Karpas-422 (cell line): ENCODE data around the gene IGFBP6. TPM values are rescaled to one million over a fixed set of nuclear protein-coding genes. Genes with fewer than 3 reads are reported as not detected.

ENCODE experiments used
- DNase-seq: peaks from one replicate; pipeline ENCODE4 v3.0.0-alpha.2; 2015
- H2AFZ ChIP-seq: fragments of 200-600 bp; sonication (generic); 2 replicates; pipeline ENCODE4 v1.6.1; 2014; ENCODE audit warnings: antibody characterized with exemption, low read length, mixed read lengths
- H3K27ac ChIP-seq: fragments of 200-600 bp; sonication (generic); 2 replicates; pipeline ENCODE4 v1.5.1; 2014; ENCODE audit warnings: mild to moderate bottlenecking, low read length, moderate library complexity
- H3K27me3 ChIP-seq: fragments of 200-600 bp; sonication (generic); 2 replicates; pipeline ENCODE4 v1.6.1; 2014; ENCODE audit warnings: low read length, mixed read lengths
- H3K36me3 ChIP-seq: fragments of 200-600 bp; sonication (generic); 2 replicates; pipeline ENCODE4 v1.6.1; 2014; ENCODE audit warnings: low read length, mixed read lengths; ENCODE audit not compliant: insufficient read depth
- H3K4me1 ChIP-seq: fragments of 200-600 bp; sonication (generic); 2 replicates; pipeline ENCODE4 v1.6.1; 2014; ENCODE audit warnings: mild to moderate bottlenecking, low read length, mixed read lengths
- H3K4me2 ChIP-seq: fragments of 200-600 bp; sonication (generic); 2 replicates; pipeline ENCODE4 v1.6.1; 2014; ENCODE audit warnings: low read length, low read depth, mild to moderate bottlenecking; ENCODE audit not compliant: poor library complexity, severe bottlenecking
- H3K4me3 ChIP-seq: fragments of 200-600 bp; sonication (generic); 2 replicates; pipeline ENCODE4 v1.5.1; 2014; ENCODE audit warnings: mild to moderate bottlenecking, antibody characterized with exemption, low read length, mixed read lengths
- H3K79me2 ChIP-seq: fragments of 200-600 bp; sonication (generic); 2 replicates; pipeline ENCODE4 v1.6.1; 2014; ENCODE audit warnings: mild to moderate bottlenecking, low read length, mixed read lengths
- H3K9ac ChIP-seq: fragments of 200-600 bp; sonication (generic); 2 replicates; pipeline ENCODE4 v1.6.0; 2014; ENCODE audit warnings: low read length
- H3K9me2 ChIP-seq: fragments of 200-600 bp; sonication (generic), shearing (Covaris generic); replicated peaks from 2 replicates; pipeline ENCODE4 v1.6.0; 2014; ENCODE audit warnings: mild to moderate bottlenecking, low read length, moderate library complexity; ENCODE audit not compliant: insufficient read depth
- H3K9me3 ChIP-seq: fragments of 300-700, 200-600 bp; sonication (generic); 2 replicates; pipeline ENCODE4 v1.6.1; 2014; ENCODE audit warnings: low read length, mixed read lengths
- H4K20me1 ChIP-seq: fragments of 200-600 bp; sonication (generic); 2 replicates; pipeline ENCODE4 v1.6.1; 2014; ENCODE audit warnings: mild to moderate bottlenecking, antibody characterized with exemption, low read length, low read depth; ENCODE audit not compliant: insufficient read depth
- total RNA-seq: library from RNA; depleted of rRNA; stranded (reverse); fragments of >200 nt; shearing (Covaris generic); gene quantifications from 2 replicates; pipeline ENCODE4 v1.2.3, GENCODE V29; 2014; ENCODE audit warnings: low replicate concordance

The IGFBP6 gene
- total RNA-seq, 1 experiment from 2014 or later = not detected

DNA sequence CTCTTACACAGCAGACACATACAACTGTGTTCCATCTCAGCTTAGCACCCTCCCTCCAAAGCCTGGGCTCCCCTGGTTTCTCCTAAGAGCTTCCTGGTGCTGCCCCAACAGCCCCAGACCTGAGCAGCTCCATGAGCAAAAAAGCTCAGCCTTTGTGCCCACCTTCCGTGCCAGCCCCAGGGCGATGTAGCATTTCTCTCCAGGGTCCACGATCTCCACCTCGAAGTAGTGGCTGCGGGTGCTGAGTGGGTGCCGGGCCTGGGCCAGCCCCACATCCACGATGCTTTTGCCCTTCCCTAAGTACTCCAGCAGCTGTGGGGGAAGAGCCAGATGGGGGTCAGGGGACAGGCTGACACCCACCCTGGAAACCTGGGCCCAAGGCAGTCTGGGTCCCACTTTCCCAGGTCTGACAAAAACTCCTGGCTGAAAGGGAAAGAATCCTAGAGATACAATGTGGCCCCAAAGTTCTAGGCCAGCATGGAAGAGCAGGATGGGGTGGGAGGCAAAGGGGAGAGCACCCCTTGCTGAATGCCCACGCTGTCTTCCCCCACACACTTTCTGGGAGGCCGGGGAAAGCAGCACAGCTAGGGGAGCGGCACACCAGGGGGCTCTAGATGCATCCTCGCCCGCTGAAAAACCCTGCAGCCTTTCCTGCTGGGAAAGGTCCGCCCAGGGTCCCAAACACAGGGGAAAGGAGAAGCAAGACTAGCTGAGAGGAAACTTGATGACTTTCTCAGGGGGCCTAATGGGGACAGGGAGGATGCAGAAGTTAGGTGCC, 29.3 kb upstream of the IGFBP6 start:
- no peak overlapping the region for H3K4me2 ChIP-seq
- no peak overlapping the region for H3K4me3 ChIP-seq
- H3K27ac ChIP-seq = no peak overlapping the region
- H3K27me3 ChIP-seq = no peaks in the 10 kb centered on the region
- H3K36me3 ChIP-seq = no peaks in the 10 kb centered on the region
- no peaks in the 10 kb centered on the region for H3K9me3 ChIP-seq
- DNase-seq = no peak
- H2AFZ ChIP-seq = no peak overlapping the region
- no peak overlapping the region for H3K9ac ChIP-seq
- H3K4me1 ChIP-seq = peaks cover 7% of the 10 kb centered on the region
- no peaks in the 10 kb centered on the region for H3K79me2 ChIP-seq
- H4K20me1 ChIP-seq = no peaks in the 10 kb centered on the region; the same call in 1 of the 2 replicates
- no peaks in the 10 kb centered on the region for H3K9me2 ChIP-seq

DNA sequence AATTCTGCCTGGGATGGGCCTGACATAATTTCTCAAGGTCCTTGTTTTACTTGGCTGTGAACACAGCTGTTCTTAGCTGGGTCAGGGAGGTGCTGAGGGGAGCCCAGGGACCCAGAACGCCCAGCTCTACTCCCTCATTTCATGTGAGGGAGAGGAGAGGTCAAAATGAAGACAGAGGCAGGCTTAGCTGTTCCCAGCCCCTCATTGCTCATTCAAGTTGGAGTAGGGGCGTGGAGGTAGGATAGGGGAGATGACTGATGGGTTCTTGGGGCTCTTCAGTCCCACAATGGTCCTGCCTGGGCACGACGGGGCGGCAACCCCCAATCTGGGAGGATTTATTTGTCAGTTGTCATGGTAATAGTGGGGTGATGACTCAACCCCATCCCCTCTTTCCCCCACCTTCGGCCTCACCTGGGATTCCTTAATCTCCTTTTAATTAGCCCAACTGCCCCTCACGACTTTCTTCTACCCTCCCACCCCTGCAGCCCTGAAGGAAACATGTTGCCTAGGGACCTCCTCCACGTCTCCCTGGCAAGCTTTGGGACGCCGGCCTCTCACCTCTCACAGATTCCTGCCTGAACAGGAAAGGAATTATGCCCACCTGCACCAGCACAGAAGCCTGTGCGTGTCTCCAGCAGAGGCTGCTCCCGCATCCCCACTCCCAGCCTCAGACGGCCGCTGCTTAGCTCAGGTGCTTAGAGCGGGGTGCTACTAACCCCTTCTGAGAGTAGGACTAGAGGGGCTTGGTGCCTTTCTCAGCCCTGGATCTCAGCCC, 28.5 kb upstream of the IGFBP6 start:
- H2AFZ ChIP-seq = no peak overlapping the region
- no peak overlapping the region for H3K27ac ChIP-seq
- H3K4me1 ChIP-seq = peaks cover 4% of the 10 kb centered on the region
- no peaks in the 10 kb centered on the region for H3K36me3 ChIP-seq
- H3K9me2 ChIP-seq = no peaks in the 10 kb centered on the region
- no peaks in the 10 kb centered on the region for H3K27me3 ChIP-seq
- no peaks in the 10 kb centered on the region for H3K9me3 ChIP-seq
- DNase-seq = no peak
- H4K20me1 ChIP-seq = no peaks in the 10 kb centered on the region; the same call in 1 of the 2 replicates
- H3K9ac ChIP-seq = no peak overlapping the region
- no peaks in the 10 kb centered on the region for H3K79me2 ChIP-seq
- no peak overlapping the region for H3K4me3 ChIP-seq
- no peak overlapping the region for H3K4me2 ChIP-seq

DNA sequence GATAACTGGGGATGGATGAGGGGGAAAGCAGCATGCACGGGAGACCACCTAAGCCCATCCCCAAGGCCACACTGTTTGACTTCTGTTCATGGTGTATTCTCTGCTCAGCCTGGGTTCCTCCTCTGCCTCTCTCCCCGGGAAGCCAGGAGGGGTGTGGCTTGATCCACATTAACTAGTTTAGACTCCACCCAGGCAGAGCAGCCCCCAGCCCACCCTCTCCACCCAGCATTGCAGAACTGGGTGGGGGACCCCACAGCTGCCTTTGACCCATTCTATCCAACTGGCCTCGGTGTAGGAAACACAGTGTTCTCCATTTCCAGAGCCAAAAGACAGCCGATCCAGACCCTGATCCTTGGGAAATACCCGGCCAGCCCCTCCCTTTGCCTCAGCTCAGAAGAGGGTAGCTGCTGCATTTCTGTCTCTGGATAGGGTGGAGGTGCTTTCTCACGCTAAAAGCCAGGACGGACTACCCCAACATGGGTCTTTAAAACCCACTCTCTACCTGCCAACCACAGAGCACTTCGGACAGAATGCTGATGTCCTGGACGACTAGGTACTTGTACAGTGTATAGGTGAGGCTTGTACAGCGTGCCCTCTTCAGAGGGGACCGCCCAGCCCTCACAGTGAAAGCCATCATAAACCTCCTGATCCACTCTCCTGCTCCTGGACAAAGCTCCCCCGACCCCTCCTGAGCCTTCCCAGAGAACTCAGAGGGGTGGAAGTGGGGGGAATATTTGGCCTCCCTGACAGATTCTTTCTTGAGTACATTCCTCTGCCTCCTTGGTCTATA, 27.7 kb upstream of the IGFBP6 start:
- Histone ChIP-seq H3K36me3 (no peaks in the 10 kb centered on the region), H3K9me3 (no peaks in the 10 kb centered on the region), H3K9ac (no peak overlapping the region), H4K20me1 (no peaks in the 10 kb centered on the region; the same call in 1 of the 2 replicates), H3K4me1 (no peaks in the 10 kb centered on the region), H2AFZ (no peak overlapping the region), H3K79me2 (no peaks in the 10 kb centered on the region), H3K4me3 (no peak overlapping the region), H3K27ac (no peak overlapping the region), H3K27me3 (no peaks in the 10 kb centered on the region), H3K9me2 (no peaks in the 10 kb centered on the region), H3K4me2 (no peak overlapping the region)
- no peak for DNase-seq

DNA sequence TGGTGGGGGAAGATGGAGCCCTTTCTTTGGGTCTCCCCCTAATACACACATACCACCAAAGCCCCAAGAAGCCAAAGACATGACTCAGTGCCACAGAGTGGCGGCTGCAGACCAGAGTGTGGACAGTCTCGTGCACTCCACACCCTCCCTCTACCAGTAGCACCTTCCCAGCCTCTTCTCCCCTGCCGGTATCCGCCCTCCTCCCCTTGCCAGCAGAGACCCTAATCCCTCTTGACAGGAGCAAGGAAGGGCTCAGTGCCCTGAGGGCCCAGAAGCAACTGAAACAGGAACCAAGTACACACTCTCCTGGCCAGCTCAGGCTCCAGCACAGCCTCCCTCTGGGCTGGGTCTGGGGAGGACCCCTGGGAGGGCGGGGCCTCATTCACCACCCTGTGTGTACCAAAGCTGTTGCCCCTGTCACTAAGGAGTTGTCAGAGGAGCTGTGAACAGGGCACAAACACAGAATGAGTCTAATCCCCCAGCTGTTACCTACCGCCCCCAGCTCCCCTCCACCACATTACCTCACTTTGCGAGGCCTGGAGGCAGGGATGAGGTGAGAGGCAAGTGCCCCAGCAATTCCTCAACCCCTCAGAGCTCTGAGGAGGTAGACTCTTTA, 26.5 kb upstream of the IGFBP6 start:
- no peak overlapping the region for H3K27ac ChIP-seq
- no peaks in the 10 kb centered on the region for H3K4me1 ChIP-seq
- no peaks in the 10 kb centered on the region for H3K36me3 ChIP-seq
- H4K20me1 ChIP-seq = no peaks in the 10 kb centered on the region
- DNase-seq = no peak
- no peak overlapping the region for H3K4me2 ChIP-seq
- no peak overlapping the region for H2AFZ ChIP-seq
- no peaks in the 10 kb centered on the region for H3K9me3 ChIP-seq
- H3K4me3 ChIP-seq = no peak overlapping the region
- H3K79me2 ChIP-seq = no peaks in the 10 kb centered on the region
- no peak overlapping the region for H3K9ac ChIP-seq
- H3K9me2 ChIP-seq = no peaks in the 10 kb centered on the region
- no peaks in the 10 kb centered on the region for H3K27me3 ChIP-seq

DNA sequence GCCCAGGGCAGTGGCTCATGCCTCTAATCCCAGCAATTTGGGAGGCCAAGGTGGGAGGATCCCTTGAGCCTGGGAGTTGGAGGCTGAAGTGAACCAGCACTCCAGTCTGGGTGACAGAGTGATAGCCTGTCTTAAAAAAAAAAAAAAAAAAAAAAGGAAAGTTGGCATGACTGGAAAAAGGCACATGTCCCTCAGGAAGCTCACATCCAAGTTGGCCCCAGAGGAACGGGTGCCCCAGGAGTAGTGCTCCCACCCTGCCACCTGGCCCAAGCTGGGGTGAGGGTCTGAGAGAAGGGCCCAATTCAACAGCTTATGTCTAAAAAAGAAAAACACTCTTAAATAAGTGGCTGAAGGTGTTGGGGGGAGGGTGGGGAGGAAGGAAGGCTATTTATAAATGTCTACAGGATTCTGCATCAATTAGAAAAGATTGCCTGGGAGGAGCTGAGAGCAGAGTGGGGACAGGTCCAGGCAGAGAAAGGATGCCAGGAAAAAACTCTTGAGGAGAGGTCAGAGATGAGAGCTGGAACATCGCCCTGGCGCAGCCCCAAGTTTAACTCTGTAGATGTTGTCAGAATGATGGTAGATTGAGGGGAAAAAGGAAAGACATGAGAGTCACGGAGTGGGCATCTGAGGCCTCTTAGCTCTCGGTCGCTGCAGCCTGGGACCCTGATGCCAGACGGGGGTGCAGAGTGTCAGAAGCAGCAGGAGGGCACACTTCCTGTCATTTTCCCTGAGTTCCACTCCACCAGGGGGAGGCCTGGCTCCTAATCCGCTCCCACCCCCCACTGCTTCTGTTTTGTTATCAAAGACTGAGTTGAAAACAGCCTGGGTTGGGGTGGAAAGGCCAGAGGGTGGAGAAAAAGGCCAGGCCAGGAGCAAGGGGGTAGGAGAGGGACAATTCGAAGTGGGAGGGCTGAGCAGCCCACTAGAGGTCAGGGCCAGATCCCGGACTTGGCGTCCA, 25.6 kb upstream of the IGFBP6 start:
- DNase-seq = no peak
- Histone ChIP-seq H3K9me2 (no peaks in the 10 kb centered on the region), H2AFZ (no peak overlapping the region), H3K4me3 (no peak overlapping the region), H3K27ac (no peak overlapping the region), H3K9me3 (no peaks in the 10 kb centered on the region), H4K20me1 (no peaks in the 10 kb centered on the region), H3K4me1 (no peaks in the 10 kb centered on the region), H3K79me2 (no peaks in the 10 kb centered on the region), H3K27me3 (no peaks in the 10 kb centered on the region), H3K9ac (no peak overlapping the region), H3K4me2 (no peak overlapping the region), H3K36me3 (no peaks in the 10 kb centered on the region)

DNA sequence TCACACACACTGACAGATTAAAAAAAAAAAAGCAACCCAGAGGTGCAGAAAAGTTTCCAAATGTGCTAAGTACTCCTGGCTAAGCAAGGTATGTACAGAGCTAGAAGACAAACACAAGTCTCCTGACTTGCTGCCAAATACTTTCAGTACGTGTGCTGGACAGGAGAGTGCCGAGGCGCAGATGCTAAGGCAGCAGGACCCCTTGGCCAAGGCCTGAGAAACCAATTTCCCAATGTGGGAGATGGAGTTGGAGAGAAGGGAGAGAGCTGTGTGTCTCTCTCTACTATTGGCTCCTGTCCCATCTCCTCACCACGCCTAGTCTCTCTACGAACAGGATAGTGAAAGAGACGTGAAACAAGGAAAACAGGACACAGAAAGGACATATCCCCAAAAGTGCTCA, 23.6 kb upstream of the IGFBP6 start:
- H3K4me3 ChIP-seq = no peak overlapping the region
- peaks cover 12% of the 10 kb centered on the region for H3K79me2 ChIP-seq
- H3K9me2 ChIP-seq = no peaks in the 10 kb centered on the region
- H4K20me1 ChIP-seq = no peaks in the 10 kb centered on the region
- no peaks in the 10 kb centered on the region for H3K9me3 ChIP-seq
- no peaks in the 10 kb centered on the region for H3K27me3 ChIP-seq
- no peak overlapping the region for H3K27ac ChIP-seq
- H3K9ac ChIP-seq = no peak overlapping the region
- no peak overlapping the region for H3K4me2 ChIP-seq
- H3K36me3 ChIP-seq = no peaks in the 10 kb centered on the region
- no peak overlapping the region for H2AFZ ChIP-seq
- H3K4me1 ChIP-seq = peaks cover 12% of the 10 kb centered on the region
- no peak for DNase-seq

DNA sequence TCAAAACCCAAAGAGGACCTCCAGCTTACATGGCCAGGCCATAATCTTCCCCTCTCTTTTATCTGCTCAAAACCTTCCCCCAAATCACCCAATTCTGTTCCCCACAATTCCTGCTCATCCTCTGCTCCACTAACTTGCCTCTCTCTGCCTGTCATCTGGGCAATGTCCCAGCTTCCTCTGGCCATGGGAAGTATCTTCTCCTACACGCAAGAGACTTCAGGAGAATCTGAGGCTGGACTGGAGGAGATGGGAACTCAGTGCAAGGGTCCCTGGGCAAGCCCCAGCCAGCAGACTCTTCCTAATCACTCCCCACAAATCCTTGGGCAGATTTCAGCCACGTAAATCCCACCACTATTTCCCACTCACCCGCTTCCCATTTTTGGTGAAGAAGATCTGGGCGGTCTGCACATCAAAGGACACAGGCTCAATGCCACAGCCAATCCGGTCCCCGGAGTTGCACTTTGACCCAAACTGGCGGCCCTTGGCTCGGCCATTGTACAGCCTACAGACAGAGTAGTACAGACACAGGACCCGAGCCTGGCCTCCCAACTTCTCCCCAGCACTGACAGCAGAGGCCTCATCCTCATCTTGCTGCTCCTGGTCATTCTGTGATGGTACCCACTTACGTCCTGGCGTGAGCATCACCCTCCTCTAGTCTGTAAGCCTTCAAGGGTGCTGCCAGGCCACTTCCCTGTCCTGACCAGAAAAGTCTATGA, 23.0 kb upstream of the IGFBP6 start:
- Histone ChIP-seq H3K79me2 (peaks cover 12% of the 10 kb centered on the region), H3K9me2 (no peaks in the 10 kb centered on the region), H3K4me1 (peaks cover 13% of the 10 kb centered on the region), H3K9ac (no peak overlapping the region), H3K4me2 (no peak overlapping the region), H3K4me3 (no peak overlapping the region), H4K20me1 (no peaks in the 10 kb centered on the region), H2AFZ (no peak overlapping the region), H3K36me3 (no peaks in the 10 kb centered on the region), H3K9me3 (no peaks in the 10 kb centered on the region), H3K27ac (no peak overlapping the region), H3K27me3 (no peaks in the 10 kb centered on the region)
- DNase-seq = no peak
